IPS-15b (cell line): Measurements from ENCODE around the gene MSANTD1.
"Not testable (repeated sequence)": the region's sequence is repeated elsewhere in the genome, so short reads cannot be mapped to it uniquely, and the experiment has no call there.

Experiments used
- H3K27me3 ChIP-seq: one replicate; pipeline ENCODE4 v1.6.1; 2013; ENCODE audit warnings: low read length; ENCODE audit not compliant: control insufficient read depth, insufficient read depth
- H3K36me3 ChIP-seq: one replicate; pipeline ENCODE4 v1.6.1; 2013; ENCODE audit warnings: low read length; ENCODE audit not compliant: control insufficient read depth, insufficient read depth
- H3K4me1 ChIP-seq: one replicate; pipeline ENCODE4 v1.6.1; 2013; ENCODE audit warnings: mild to moderate bottlenecking, low read length; ENCODE audit not compliant: control insufficient read depth, insufficient read depth
- H3K4me3 ChIP-seq: one replicate; pipeline ENCODE4 v1.5.1; 2013; ENCODE audit warnings: low read depth, low read length
- H3K9ac ChIP-seq: one replicate; pipeline ENCODE4 v1.6.1; 2013; ENCODE audit warnings: low read depth, mild to moderate bottlenecking, low read length
- H3K9me3 ChIP-seq: one replicate; pipeline ENCODE4 v1.6.1; 2013; ENCODE audit warnings: mild to moderate bottlenecking, low read length; ENCODE audit not compliant: control insufficient read depth, insufficient read depth

MSANTD1 gene

GRCh38 chr4:3300882-3301281, 51.9 kb downstream of the MSANTD1 start:
- not testable (repeated sequence) for H3K36me3 ChIP-seq, H3K9ac ChIP-seq, H3K4me3 ChIP-seq, H3K9me3 ChIP-seq, H3K27me3 ChIP-seq, H3K4me1 ChIP-seq

DNA sequence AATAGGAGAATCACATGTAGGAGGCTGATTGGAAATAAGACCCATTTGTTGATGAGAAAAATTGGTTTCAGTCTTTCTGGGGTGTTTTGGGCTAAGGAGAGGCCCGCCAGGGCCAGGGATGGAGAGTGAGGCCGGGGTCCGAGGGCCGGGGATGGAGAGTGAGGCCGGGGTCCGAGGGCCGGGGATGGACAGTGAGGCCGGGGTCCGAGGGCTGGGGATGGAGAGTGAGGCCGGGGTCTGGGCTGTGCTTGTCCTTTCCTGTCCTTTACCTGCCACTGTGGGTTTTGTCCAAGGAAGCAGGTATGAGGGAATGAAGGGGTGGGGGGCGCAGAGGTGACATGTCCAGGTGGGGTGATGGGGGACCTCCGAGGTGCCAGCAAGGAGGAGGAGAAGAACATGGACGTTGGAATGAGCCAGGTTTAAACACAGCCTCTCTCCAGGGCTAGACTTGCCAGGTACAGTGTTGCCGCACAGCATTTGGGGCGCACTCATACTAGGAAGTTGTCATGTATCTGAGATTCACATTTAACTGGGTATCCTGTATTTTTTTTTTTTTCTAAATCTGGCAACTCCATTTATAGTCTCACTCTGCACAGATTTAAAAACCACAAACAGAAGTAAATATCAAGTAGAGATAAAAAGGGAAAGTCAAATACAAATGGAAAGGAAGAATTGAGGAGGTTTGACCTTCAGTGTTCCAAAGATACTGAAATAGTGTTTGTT, 52.7 kb downstream of the MSANTD1 start:
- Histone ChIP-seq H3K9me3 (no peaks in the 10 kb centered on the region), H3K36me3 (no peaks in the 10 kb centered on the region), H3K9ac (no peak overlapping the region), H3K4me3 (no peak overlapping the region), H3K4me1 (no peaks in the 10 kb centered on the region), H3K27me3 (no peaks in the 10 kb centered on the region)

DNA sequence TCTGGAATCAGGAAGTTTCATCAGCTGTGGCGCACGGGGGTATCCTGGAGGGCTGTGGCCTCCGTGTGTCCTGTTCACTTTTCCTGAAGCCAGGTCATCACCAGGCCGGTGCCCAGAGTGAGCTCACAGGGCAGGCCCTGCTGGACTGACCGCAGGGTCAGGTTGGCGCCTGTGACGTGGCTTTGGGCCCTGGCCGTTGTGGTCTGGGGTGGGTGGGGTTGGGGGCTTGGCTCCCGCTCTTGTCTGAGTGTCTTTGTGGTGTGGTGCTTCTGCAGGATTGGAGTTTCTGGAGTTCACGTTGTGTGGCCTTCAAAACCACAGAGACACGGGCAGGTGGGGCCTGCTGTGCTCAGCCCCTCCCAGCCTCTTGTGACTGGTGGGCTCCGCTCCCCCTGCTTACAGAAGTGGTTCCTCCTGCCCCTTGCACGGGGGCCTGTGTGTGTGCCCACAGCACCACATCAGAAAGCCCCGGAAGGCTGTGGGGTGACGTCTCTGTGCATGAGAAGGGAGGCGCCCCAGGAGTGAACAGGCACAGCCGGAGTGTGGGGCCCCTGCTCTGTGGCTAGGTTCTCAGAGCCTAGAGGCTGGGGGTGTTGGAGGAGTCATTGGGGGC, 53.3 kb downstream of the MSANTD1 start:
- Histone ChIP-seq H3K36me3 (no peaks in the 10 kb centered on the region), H3K9me3 (no peaks in the 10 kb centered on the region), H3K4me3 (no peak overlapping the region), H3K4me1 (no peaks in the 10 kb centered on the region), H3K27me3 (no peaks in the 10 kb centered on the region), H3K9ac (no peak overlapping the region)

DNA sequence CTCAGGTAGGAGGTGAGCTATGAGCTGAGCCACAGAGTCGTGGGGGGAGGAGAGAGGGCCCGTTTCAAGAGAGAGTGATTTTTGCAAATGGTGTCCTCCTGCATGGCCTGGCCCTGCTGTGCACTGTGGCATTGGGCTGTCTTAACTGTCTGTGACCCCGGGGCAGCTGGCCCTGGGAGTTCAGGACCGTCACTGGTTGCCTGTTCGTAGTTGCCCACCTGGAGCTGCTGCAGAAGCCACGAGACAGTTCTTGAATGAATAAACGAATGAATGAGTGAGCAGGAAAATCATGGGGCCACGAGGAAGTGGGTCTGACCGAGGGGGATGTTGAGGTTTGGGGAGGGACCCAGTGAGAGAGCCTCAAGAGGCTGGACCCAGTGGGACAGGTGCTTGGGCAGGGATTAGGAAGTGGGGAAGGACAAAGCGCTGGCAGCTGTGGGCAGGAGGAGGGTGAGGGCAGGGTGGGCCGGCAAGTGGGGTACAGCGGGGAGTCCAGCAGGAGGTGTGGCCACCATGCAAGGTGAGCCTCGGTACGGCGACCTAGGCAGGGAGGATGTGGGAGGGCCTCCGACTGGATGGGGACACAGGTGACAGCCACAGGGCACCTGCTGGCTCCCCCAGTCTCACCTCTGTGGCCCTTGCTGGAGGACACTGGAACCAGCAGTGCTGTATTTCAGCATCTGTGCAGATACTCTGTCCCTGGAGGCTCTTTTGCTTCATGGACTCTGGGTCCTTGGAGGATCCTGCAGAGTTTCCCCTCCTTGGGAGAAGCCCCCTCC, 54.0 kb downstream of the MSANTD1 start:
- Histone ChIP-seq H3K9ac (no peak overlapping the region), H3K4me1 (no peaks in the 10 kb centered on the region), H3K9me3 (no peaks in the 10 kb centered on the region), H3K27me3 (no peaks in the 10 kb centered on the region), H3K4me3 (no peak overlapping the region), H3K36me3 (no peaks in the 10 kb centered on the region)

- Histone ChIP-seq H3K9me3 (no peaks in the 10 kb centered on the region), H3K27me3 (no peaks in the 10 kb centered on the region), H3K9ac (no peak overlapping the region), H3K36me3 (no peaks in the 10 kb centered on the region), H3K4me1 (no peaks in the 10 kb centered on the region), H3K4me3 (no peak overlapping the region)
These were observed 54.5 kb downstream of the MSANTD1 start for GRCh38 chr4:3303565-3303824.

- no peaks in the 10 kb centered on the region for H3K27me3 ChIP-seq
- H3K36me3 ChIP-seq: no peaks in the 10 kb centered on the region
- no peak overlapping the region for H3K4me3 ChIP-seq
- H3K9me3 ChIP-seq: no peaks in the 10 kb centered on the region
- H3K9ac ChIP-seq: peak overlapping the region; percentile 0
- no peaks in the 10 kb centered on the region for H3K4me1 ChIP-seq
These were observed 55.2 kb downstream of the MSANTD1 start for GRCh38 chr4:3303923-3304710.

- Histone ChIP-seq H3K36me3 (no peaks in the 10 kb centered on the region), H3K4me1 (no peaks in the 10 kb centered on the region), H3K4me3 (no peak overlapping the region), H3K9me3 (no peaks in the 10 kb centered on the region), H3K27me3 (no peaks in the 10 kb centered on the region), H3K9ac (peak overlapping the region; percentile 12)
These were observed 56.1 kb downstream of the MSANTD1 start for GRCh38 chr4:3304831-3305609.

DNA sequence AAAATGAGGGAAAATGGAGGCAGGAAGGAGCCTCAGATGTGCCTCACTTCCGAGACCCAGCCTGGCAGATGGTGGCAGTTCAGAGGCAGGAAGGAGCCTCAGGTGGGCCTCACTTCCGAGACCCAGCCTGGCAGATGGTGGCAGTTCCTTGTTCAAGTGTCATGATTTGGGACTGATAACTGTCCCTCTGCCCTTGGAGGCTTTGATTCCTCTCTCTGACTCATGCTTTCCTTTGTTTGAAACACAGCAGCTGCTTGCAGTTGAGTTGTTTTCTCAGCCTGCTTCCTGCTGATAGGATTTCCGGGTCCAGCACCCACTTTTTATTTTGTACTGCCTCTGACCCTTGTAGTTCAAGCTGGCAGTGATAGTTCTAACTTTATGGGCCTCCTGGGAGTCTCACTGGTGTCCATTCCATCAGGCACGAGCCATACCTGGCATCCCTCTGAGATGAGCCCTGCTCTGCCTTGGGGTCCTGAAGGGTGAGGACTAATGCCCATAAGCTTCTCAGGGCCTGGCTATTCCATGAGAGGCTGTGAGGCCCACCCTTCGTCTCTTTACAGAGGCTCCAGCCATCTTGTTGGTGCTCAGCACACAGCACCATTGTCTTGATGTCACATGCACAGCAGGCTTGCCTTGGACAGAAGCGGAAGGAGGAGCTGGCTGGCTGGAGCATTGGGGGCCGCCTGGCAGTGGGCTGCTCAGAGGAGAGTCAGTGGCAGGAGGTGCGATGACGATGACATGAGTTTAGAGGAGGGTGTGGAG, 56.8 kb downstream of the MSANTD1 start:
- H3K9ac ChIP-seq: peak overlapping the region; percentile 12
- no peaks in the 10 kb centered on the region for H3K4me1 ChIP-seq
- H3K4me3 ChIP-seq: no peak overlapping the region
- H3K36me3 ChIP-seq: no peaks in the 10 kb centered on the region
- H3K27me3 ChIP-seq: no peaks in the 10 kb centered on the region
- no peaks in the 10 kb centered on the region for H3K9me3 ChIP-seq
